GM20431 (cell line): Measurements from ENCODE around the gene ALDH1A2.

Source experiments
- in situ Hi-C: fragments of 300-500 bp; cut with MseI, MboI; formaldehyde crosslinking; loops from one replicate; pipeline ENCODE4 v1.15.0; 2020; ENCODE audit warnings: low sequenced_read_pairs; ENCODE audit not compliant: unreplicated experiment

ALDH1A2 gene

GRCh38 chr15:57916695-57917094 lies 148.8 kb downstream of the ALDH1A2 start:
- in situ Hi-C loops, result no loop called here

GRCh38 chr15:57915827-57916531 lies 149.5 kb downstream of the ALDH1A2 start:
- in situ Hi-C loops, result no loop called here

- in situ Hi-C loops, result no loop called here
Measured at GRCh38 chr15:57914350-57915055, 151.0 kb downstream of the ALDH1A2 start.

- in situ Hi-C loops, result no loop called here
Measured at GRCh38 chr15:57911247-57911646, 154.3 kb downstream of the ALDH1A2 start.

- in situ Hi-C loops, result no loop called here
Measured at GRCh38 chr15:57910672-57911071, 154.8 kb downstream of the ALDH1A2 start.

- in situ Hi-C loops, result no loop called here
Measured at GRCh38 chr15:57909388-57909787, 156.1 kb downstream of the ALDH1A2 start.

- in situ Hi-C loops, result no loop called here
Measured at GRCh38 chr15:57903626-57904025, 161.9 kb downstream of the ALDH1A2 start.
